SK-N-SH (cell line): ENCODE measurements around the gene APBB2. TPM values are rescaled to one million over a fixed set of nuclear protein-coding genes. Genes with fewer than 3 reads are reported as not detected.

ENCODE experiments used
- CTCF ChIA-PET: fragments of 300-600, 350-600 bp; formaldehyde crosslinking; extraction: SDS; loops from one replicate; lab custom pipeline; 2021; lab: Yijun Ruan, JAX
- POLR2A ChIA-PET: fragments of 350-600 bp; sonication (Branson Sonifier 250); formaldehyde crosslinking; extraction: SDS; loops from one replicate; lab custom pipeline; 2020; ENCODE audit warnings: antibody characterized with exemption, inconsistent platforms; lab: Yijun Ruan, JAX
- DNase-seq: peaks from one replicate; pipeline ENCODE4 v3.0.0; 2012
- H2AFZ ChIP-seq: fragments of 200-600 bp; sonication (generic); 2 replicates; pipeline ENCODE4 v1.8.1; 2016; ENCODE audit warnings: antibody characterized with exemption, mild to moderate bottlenecking, low read depth
- H3F3A ChIP-seq: fragments of 200-600 bp; sonication (generic); replicated peaks from 2 replicates; pipeline ENCODE3; 2016; ENCODE audit warnings: antibody characterized with exemption, mild to moderate bottlenecking; ENCODE audit not compliant: insufficient read depth
- H3K27ac ChIP-seq, 2 experiments: fragments of 200-500 bp in 1 of 2; fragments of 200-600 bp in 1 of 2; sonication (Bioruptor generic) in 1 of 2; sonication (generic), shearing (Covaris generic) in 1 of 2; 2 replicates each; pipeline versions ENCODE4 v1.5.1 to v1.6.1; 2014 to 2016; ENCODE audit warnings: low read depth in 2 of 2, inconsistent platforms in 1 of 2, low read length in 1 of 2, mild to moderate bottlenecking in 1 of 2, mixed read lengths in 1 of 2
- H3K27me3 ChIP-seq: fragments of 200-600 bp; sonication (generic), shearing (Covaris generic); 2 replicates; pipeline ENCODE4 v1.6.1; 2016; ENCODE audit warnings: mixed run types; ENCODE audit not compliant: insufficient read depth
- H3K36me3 ChIP-seq, 2 experiments: fragments of 200-500 bp in 1 of 2; fragments of 200-600 bp in 1 of 2; sonication (Bioruptor generic) in 1 of 2; sonication (generic) in 1 of 2; replicated peaks in 1 of 2; 2 replicates each; pipeline versions ENCODE3 to v1.5.1; 2014 to 2016; ENCODE audit warnings: low read length in 1 of 2, mild to moderate bottlenecking in 1 of 2; ENCODE audit not compliant: insufficient read depth in 2 of 2, control insufficient read depth in 1 of 2
- H3K4me1 ChIP-seq, 2 experiments: fragments of 200-500 bp in 1 of 2; fragments of 200-600 bp in 1 of 2; sonication (Bioruptor generic) in 1 of 2; sonication (generic), shearing (Covaris generic) in 1 of 2; 2 replicates each; pipeline versions ENCODE4 v1.5.1 to v1.6.1; 2014 to 2016; ENCODE audit warnings: low read depth in 1 of 2, low read length in 1 of 2, mixed run types in 1 of 2; ENCODE audit not compliant: insufficient read depth in 2 of 2, control insufficient read depth in 1 of 2
- H3K4me2 ChIP-seq: fragments of 200-600 bp; sonication (generic), shearing (Covaris generic); 2 replicates; pipeline ENCODE4 v1.6.1; 2017; ENCODE audit warnings: mixed run types
- H3K4me3 ChIP-seq, 2 experiments: fragments of 200-500 bp in 1 of 2; fragments of 200-600 bp in 1 of 2; sonication (Bioruptor generic) in 1 of 2; sonication (generic), shearing (Covaris generic) in 1 of 2; 2 replicates each; pipeline versions ENCODE4 v1.5.1 to v1.8.1; 2014 to 2016; ENCODE audit warnings: low read depth in 2 of 2, inconsistent platforms in 1 of 2, low read length in 1 of 2, mild to moderate bottlenecking in 1 of 2, mixed read lengths in 1 of 2, moderate library complexity in 1 of 2
- H3K79me2 ChIP-seq: fragments of 200-600 bp; sonication (generic); 2 replicates; pipeline ENCODE4 v1.8.1; 2017; ENCODE audit warnings: mild to moderate bottlenecking; ENCODE audit not compliant: insufficient read depth
- H3K9ac ChIP-seq: fragments of 200-600 bp; sonication (generic); 2 replicates; pipeline ENCODE4 v1.6.1; 2017; ENCODE audit warnings: mixed run types
- H3K9me2 ChIP-seq: fragments of 200-600 bp; sonication (generic); 2 replicates; pipeline ENCODE4 v1.6.1; 2017; ENCODE audit warnings: mixed run types
- H3K9me3 ChIP-seq: fragments of 200-600 bp; sonication (generic); 2 replicates; pipeline ENCODE4 v1.6.1; 2017; ENCODE audit warnings: mixed run types, mild to moderate bottlenecking, moderate library complexity
- H4K20me1 ChIP-seq: fragments of 200-600 bp; sonication (generic); 2 replicates; pipeline ENCODE4 v1.6.1; 2017; ENCODE audit warnings: mild to moderate bottlenecking, mixed run types; ENCODE audit not compliant: insufficient read depth
- CHD2 ChIP-seq: fragments of 150-350 bp; IDR thresholded peaks from 2 replicates; pipeline ENCODE4 v1.6.1; 2018; ENCODE audit warnings: low read length; ENCODE audit not compliant: partially characterized antibody
- ELF1 ChIP-seq: IDR thresholded peaks from 2 replicates; pipeline ENCODE4 v1.4.0; 2012
- EZH2phosphoT487 ChIP-seq: fragments of 200-600 bp; sonication (generic); IDR thresholded peaks from 2 replicates; pipeline ENCODE4 v1.6.1; 2017; ENCODE audit warnings: low read depth, mixed run types, mild to moderate bottlenecking, antibody characterized with exemption, moderate library complexity, borderline replicate concordance
- FOXJ3 ChIP-seq: sonication (generic); formaldehyde crosslinking; IDR thresholded peaks from 2 replicates; pipeline ENCODE4 v1.5.1; 2020; ENCODE audit warnings: mild to moderate bottlenecking, missing genetic modification reagents
- GABPA ChIP-seq: IDR thresholded peaks from 2 replicates; pipeline ENCODE4 v1.4.0; 2012; ENCODE audit warnings: low read depth, mild to moderate bottlenecking
- GATA2 ChIP-seq: sonication (generic); formaldehyde crosslinking; IDR thresholded peaks from 2 replicates; pipeline ENCODE4 v1.5.0; 2020; ENCODE audit warnings: mild to moderate bottlenecking, missing genetic modification reagents
- MEF2A ChIP-seq: IDR thresholded peaks from 2 replicates; pipeline ENCODE4 v1.4.0; 2012; ENCODE audit warnings: low read depth, borderline replicate concordance
- NFIC ChIP-seq: IDR thresholded peaks from 2 replicates; pipeline ENCODE4 v1.4.0; 2012; ENCODE audit warnings: borderline replicate concordance
- NRF1 ChIP-seq: IDR thresholded peaks from 2 replicates; pipeline ENCODE4 v1.6.1; 2012; ENCODE audit warnings: low read depth, mild to moderate bottlenecking, low read length
- RFX5 ChIP-seq: IDR thresholded peaks from 2 replicates; pipeline ENCODE4 v1.6.1; 2012; ENCODE audit warnings: mild to moderate bottlenecking, improper control_type of control experiment, low read length
- SIN3A ChIP-seq: IDR thresholded peaks from 2 replicates; pipeline ENCODE4 v1.6.1; 2012; ENCODE audit warnings: low read depth, mild to moderate bottlenecking, low read length, moderate library complexity, borderline replicate concordance
- TAF1 ChIP-seq: IDR thresholded peaks from 2 replicates; pipeline ENCODE4 v1.6.1; 2012; ENCODE audit warnings: low read depth, mild to moderate bottlenecking, low read length, moderate library complexity, borderline replicate concordance
- USF1 ChIP-seq: IDR thresholded peaks from 2 replicates; pipeline ENCODE4 v1.4.0; 2012; ENCODE audit warnings: low read depth, borderline replicate concordance
- YY1 ChIP-seq: IDR thresholded peaks from 2 replicates; pipeline ENCODE4 v1.4.0; 2012; ENCODE audit warnings: low read depth, mild to moderate bottlenecking
- WGBS: methylation state at CpG from one replicate; pipeline ENCODE4 v1.1.6; 2017; ENCODE audit warnings: low lambda C conversion rate; 5-methylcytosine and 5-hydroxymethylcytosine counted together
- polyA plus RNA-seq, 3 experiments: library from polyadenylated mRNA; depleted of rRNA; stranded (reverse); fragments of >200 nt; gene quantifications; 2 replicates each; pipeline ENCODE4 v1.2.3, GENCODE V29; 2012

The APBB2 gene
- polyA plus RNA-seq, 1 of the 3 experiments (the other 2 are of a cell fraction), result 49.8 TPM

DNA sequence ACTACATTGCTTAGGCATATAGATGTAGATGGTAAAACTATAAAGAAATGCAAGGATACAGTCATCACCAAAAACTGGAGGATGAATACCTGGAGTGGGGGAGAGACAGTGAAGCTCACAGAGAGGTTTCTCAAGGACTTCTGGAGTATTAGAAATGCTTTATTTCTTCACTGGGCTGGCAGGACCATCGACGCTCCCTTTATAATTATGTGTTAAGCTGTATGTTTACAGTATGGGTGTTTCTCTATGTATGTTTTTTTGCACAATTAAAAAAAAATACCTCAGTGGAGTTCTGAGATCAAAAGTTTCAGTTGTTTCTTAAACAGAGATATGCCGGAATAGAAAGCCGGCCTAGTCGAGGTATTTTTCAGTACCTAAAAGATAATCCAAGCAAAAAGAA lies 263.3 kb downstream of the APBB2 start:
- Histone ChIP-seq H3K4me3 (no peak overlapping the region), H4K20me1 (no peaks in the 10 kb centered on the region), H3K79me2 (peaks cover 43% of the 10 kb centered on the region), H3K9ac (no peak overlapping the region), H3K4me1 (peaks cover 0 to 3% of the 10 kb centered on the region in 2 experiments; a peak in 1 of 4 replicates), H3K36me3 (no peaks in the 10 kb centered on the region), H3K9me3 (no peaks in the 10 kb centered on the region), H3K9me2 (no peaks in the 10 kb centered on the region), H3F3A (no peaks in the 10 kb centered on the region), H3K27me3 (no peaks in the 10 kb centered on the region), H2AFZ (no peak overlapping the region), H3K27ac (no peak overlapping the region), H3K4me2 (no peak overlapping the region)
- CTCF ChIA-PET, result interaction anchor here (1.1 to 1.5 kb wide), 2 partner anchors 25 to 26 kb away, joined by 3 to 5 read pairs; no protein-coding TSS in a partner anchor
- WGBS, result 94% methylated on average over 5 of the region's 5 CpGs
- no peak for DNase-seq
- TF ChIP-seq USF1 (no peak), MEF2A (no peak), YY1 (no peak), NFIC (no peak), CHD2 (no peak), SIN3A (no peak), GABPA (no peak), EZH2phosphoT487 (no peak), RFX5 (no peak), ELF1 (no peak), FOXJ3 (CRISPR knock-in tag) (no peak), GATA2 (CRISPR knock-in tag) (no peak), NRF1 (no peak)
- POLR2A ChIA-PET, result no interaction called here

DNA sequence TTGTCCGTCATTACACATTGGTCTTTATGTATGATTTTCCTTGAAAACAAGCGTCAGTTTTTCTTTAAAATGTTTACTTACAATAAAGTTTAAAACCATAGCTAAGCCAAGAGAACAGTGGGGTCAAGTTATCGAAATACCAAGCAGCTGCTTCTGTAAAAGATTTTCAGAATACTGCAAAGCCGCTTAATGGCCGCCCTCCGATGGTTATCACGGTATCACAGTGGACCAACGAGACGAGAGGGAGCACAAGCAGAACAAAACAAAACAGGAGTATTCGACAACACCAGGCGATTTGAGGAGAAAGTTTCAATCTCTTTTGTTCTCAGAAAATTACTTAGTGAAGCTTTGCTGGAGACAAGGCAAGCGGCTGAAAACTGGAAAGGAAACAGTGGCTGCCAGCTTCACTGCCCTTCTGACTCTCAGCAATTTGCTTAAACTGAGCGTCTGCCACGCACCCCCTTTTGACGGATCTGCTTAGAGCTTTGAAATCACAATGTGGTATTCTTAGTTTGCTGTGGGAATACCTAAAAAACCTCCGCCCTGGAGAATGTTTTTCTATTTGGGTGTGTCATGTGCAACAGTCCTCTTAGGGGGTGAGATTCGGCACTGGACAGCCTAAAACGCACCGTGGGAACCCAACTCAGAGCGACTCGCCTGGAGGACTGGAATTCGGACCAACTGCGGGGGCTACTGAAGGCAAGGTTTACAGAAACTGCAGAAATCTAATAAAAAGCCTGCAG lies 264.8 kb downstream of the APBB2 start:
- Histone ChIP-seq H3K4me3 (no peak overlapping the region), H4K20me1 (no peaks in the 10 kb centered on the region), H2AFZ (no peak overlapping the region), H3F3A (no peaks in the 10 kb centered on the region), H3K27me3 (no peaks in the 10 kb centered on the region), H3K4me2 (no peak overlapping the region), H3K9me3 (no peaks in the 10 kb centered on the region), H3K36me3 (peaks cover 0 to 3% of the 10 kb centered on the region in 2 experiments), H3K9ac (no peak overlapping the region), H3K79me2 (peaks cover 42% of the 10 kb centered on the region; the same call in 1 of the 2 replicates), H3K27ac (no peak overlapping the region), H3K4me1 (peaks cover 0 to 3% of the 10 kb centered on the region in 2 experiments; a peak in 1 of 4 replicates), H3K9me2 (no peaks in the 10 kb centered on the region)
- 91% methylated on average over 23 of the region's 23 CpGs for WGBS
- POLR2A ChIA-PET, result no interaction called here
- TF ChIP-seq TAF1 (no peak), CHD2 (no peak)
- CTCF ChIA-PET, result interaction anchor here (0.6 to 1.5 kb wide), 3 partner anchors 13 to 266 kb away, joined by 3 read pairs; no protein-coding TSS in a partner anchor
- no peak for DNase-seq
